HepG2 (cell line): ENCODE data around the gene MMP28. TPM values are rescaled to one million over a fixed set of nuclear protein-coding genes. Genes with fewer than 3 reads are reported as not detected.

Experiments
- ATF7 ChIP-seq, 2 experiments: fragments of 450-650 bp in 1 of 2; sonication (generic) in 1 of 2; formaldehyde crosslinking in 1 of 2; IDR thresholded peaks; 2 replicates each; pipeline versions ENCODE4 v1.4.0 to v1.6.1; 2016 to 2020; ENCODE audit warnings: antibody characterized with exemption in 1 of 2, mild to moderate bottlenecking in 1 of 2, missing genetic modification reagents in 1 of 2
- E2F1 ChIP-seq: sonication (generic); formaldehyde crosslinking; IDR thresholded peaks from 2 replicates; pipeline ENCODE4 v1.5.0; 2020; ENCODE audit warnings: missing genetic modification reagents
- FLYWCH1 ChIP-seq: sonication (generic); formaldehyde crosslinking; IDR thresholded peaks from 2 replicates; pipeline ENCODE4 v1.8.1; 2023; ENCODE audit warnings: mild to moderate bottlenecking, missing genetic modification reagents
- GATAD2A ChIP-seq: IDR thresholded peaks from 2 replicates; pipeline ENCODE4 v1.6.1; 2016
- MATR3 ChIP-seq: sonication (generic); formaldehyde crosslinking; IDR thresholded peaks from 2 replicates; pipeline ENCODE4 v1.4.0; 2020; ENCODE audit warnings: missing genetic modification reagents
- MAZ ChIP-seq, 2 experiments: sonication (generic) in 1 of 2; formaldehyde crosslinking in 1 of 2; IDR thresholded peaks; 2 replicates each; pipeline versions ENCODE4 v1.5.0 to v1.6.1; 2012 to 2020; ENCODE audit warnings: low read depth in 2 of 2, mild to moderate bottlenecking in 2 of 2, borderline replicate concordance in 1 of 2, improper control_type of control experiment in 1 of 2, low read length in 1 of 2, missing genetic modification reagents in 1 of 2, moderate library complexity in 1 of 2
- NR2C2 ChIP-seq: sonication (generic); formaldehyde crosslinking; IDR thresholded peaks from 2 replicates; pipeline ENCODE4 v1.4.0; 2020; ENCODE audit warnings: missing genetic modification reagents, mild to moderate bottlenecking, moderate library complexity, borderline replicate concordance
- PLSCR1 ChIP-seq: sonication (generic); formaldehyde crosslinking; IDR thresholded peaks from 2 replicates; pipeline ENCODE4 v1.5.0; 2020; ENCODE audit warnings: missing genetic modification reagents, mild to moderate bottlenecking, borderline replicate concordance
- PREB ChIP-seq: sonication (generic); formaldehyde crosslinking; IDR thresholded peaks from 2 replicates; pipeline ENCODE4 v1.4.0; 2020; ENCODE audit warnings: missing genetic modification reagents
- RBFOX2 ChIP-seq: fragments of 200-400 bp; formaldehyde crosslinking; IDR thresholded peaks from 2 replicates; pipeline ENCODE4 v1.6.1; 2017; ENCODE audit warnings: low read depth, mild to moderate bottlenecking, low read length
- RBM39 ChIP-seq: fragments of 200-400 bp; formaldehyde crosslinking; IDR thresholded peaks from one replicate; pipeline ENCODE4 v1.6.1; 2018; ENCODE audit warnings: antibody characterized with exemption, mild to moderate bottlenecking, low read depth, low read length; ENCODE audit not compliant: poor library complexity, severe bottlenecking
- RXRA ChIP-seq: sonication (generic); formaldehyde crosslinking; IDR thresholded peaks from 2 replicates; pipeline ENCODE4 v1.5.1; 2020; ENCODE audit warnings: missing genetic modification reagents
- SALL2 ChIP-seq: sonication (generic); formaldehyde crosslinking; IDR thresholded peaks from 2 replicates; pipeline ENCODE4 v1.8.1; 2023; ENCODE audit warnings: mild to moderate bottlenecking, missing genetic modification reagents, inconsistent platforms
- SAP130 ChIP-seq: IDR thresholded peaks from 2 replicates; pipeline ENCODE4 v1.6.1; 2016; ENCODE audit warnings: low read depth
- SMC3 ChIP-seq: IDR thresholded peaks from 2 replicates; pipeline ENCODE4 v1.6.1; 2011; ENCODE audit warnings: low read length, improper control_type of control experiment
- TARDBP ChIP-seq: sonication (generic); formaldehyde crosslinking; IDR thresholded peaks from 2 replicates; pipeline ENCODE4 v1.8.0; 2022; ENCODE audit warnings: mild to moderate bottlenecking, missing genetic modification reagents
- WIZ ChIP-seq: sonication (generic); formaldehyde crosslinking; IDR thresholded peaks from 2 replicates; pipeline ENCODE4 v1.5.1; 2020; ENCODE audit warnings: mild to moderate bottlenecking, missing genetic modification reagents
- YEATS2 ChIP-seq: sonication (generic); formaldehyde crosslinking; IDR thresholded peaks from 2 replicates; pipeline ENCODE4 v1.4.0; 2020; ENCODE audit warnings: missing genetic modification reagents, borderline replicate concordance
- ZFP36L1 ChIP-seq: sonication (generic); formaldehyde crosslinking; IDR thresholded peaks from 2 replicates; pipeline ENCODE4 v1.8.0; 2022; ENCODE audit warnings: mild to moderate bottlenecking, missing genetic modification reagents, moderate library complexity
- ZNF431 ChIP-seq: sonication (generic); formaldehyde crosslinking; IDR thresholded peaks from 2 replicates; pipeline ENCODE4 v1.9.0; 2022; ENCODE audit warnings: missing genetic modification reagents, low read depth, mild to moderate bottlenecking, borderline replicate concordance
- ZNF468 ChIP-seq: sonication (generic); formaldehyde crosslinking; IDR thresholded peaks from 2 replicates; pipeline ENCODE4 v1.8.0; 2022; ENCODE audit warnings: mild to moderate bottlenecking, moderate library complexity, missing genetic modification reagents
- ZNF501 ChIP-seq: sonication (generic); formaldehyde crosslinking; IDR thresholded peaks from 2 replicates; pipeline ENCODE4 v1.5.1; 2020; ENCODE audit warnings: mild to moderate bottlenecking, moderate library complexity, missing genetic modification reagents
- ZNF768 ChIP-seq: sonication (generic); formaldehyde crosslinking; IDR thresholded peaks from 2 replicates; pipeline ENCODE4 v1.4.0; 2020; ENCODE audit warnings: missing genetic modification reagents
- ZNF782 ChIP-seq: sonication (generic); formaldehyde crosslinking; IDR thresholded peaks from 2 replicates; pipeline ENCODE4 v1.4.0; 2020; ENCODE audit warnings: missing genetic modification reagents, mild to moderate bottlenecking, borderline replicate concordance
- ZNF891 ChIP-seq: sonication (generic); formaldehyde crosslinking; IDR thresholded peaks from 2 replicates; pipeline ENCODE4 v1.5.0; 2020; ENCODE audit warnings: mild to moderate bottlenecking, missing genetic modification reagents
- polyA plus RNA-seq, 8 experiments: library from polyadenylated mRNA; depleted of rRNA in 3 of 8; stranded (reverse) in 7 of 8; unstranded in 1 of 8; fragments of >200 nt; fragmentation: Illumina TruSeq in 4 of 8; extraction: Trizol in 4 of 8; gene quantifications; 2 replicates each; pipeline versions ENCODE4 v1.2.1 to v1.2.3, GENCODE V29; 2011 to 2016; ENCODE audit warnings: low read depth in 4 of 8, missing spikeins in 1 of 8, mixed read lengths in 1 of 8; ENCODE audit not compliant: insufficient read depth in 1 of 8
- total RNA-seq, 5 experiments: library from RNA; depleted of rRNA; stranded (reverse); fragments of >200 nt; fragmentation: Illumina TruSeq; extraction: Trizol; gene quantifications; 2 replicates each; pipeline ENCODE4 v1.2.3, GENCODE V29; 2016; ENCODE audit warnings: low read depth in 1 of 5

MMP28 gene
- total and polyA plus RNA-seq, 2 of the 13 experiments (the other 11 are each of a cell fraction or from before 2014, with no cell fraction given), result not detected

GRCh38 chr17:35808962-35809854 lies 13.8 kb upstream of the MMP28 start, which contains the start of gene TAF15 (continued):
- TF ChIP-seq MAZ (IDR thresholded peaks at IDR 0.05; ENCODE audit: borderline replicate concordance, low read depth, low read length), result peak; percentile 43; the same call in 1 of the 2 replicates
- TF ChIP-seq MAZ (CRISPR knock-in tag; IDR thresholded peaks at IDR 0.05; ENCODE audit: low read depth), result peak; percentile 68; the same call in 1 of the 2 replicates
- no peak for TF ChIP-seq FLYWCH1 (CRISPR knock-in tag)
- peak; percentile 80 for TF ChIP-seq YEATS2
- TF ChIP-seq ZNF468 (CRISPR knock-in tag), result peak; percentile 61; the same call in 1 of the 2 replicates
- TF ChIP-seq SALL2 (CRISPR knock-in tag), result peak; percentile 84
- peak; percentile 100 for TF ChIP-seq RBFOX2
- TF ChIP-seq ZNF891 (CRISPR knock-in tag), result peak; percentile 69; the same call in 1 of the 2 replicates
- peak; percentile 10; the same call in 1 of the 2 replicates for TF ChIP-seq TARDBP
- peak; percentile 60 for TF ChIP-seq SMC3
- TF ChIP-seq SAP130 (CRISPR knock-in tag), result peak; percentile 46
- TF ChIP-seq ZFP36L1, result peak; percentile 63; the same call in 1 of the 2 replicates
- TF ChIP-seq GATAD2A (CRISPR knock-in tag), result 0 out of 2 replicates have a peak, but pooled peaks have one; percentile 7
- peak; percentile 83 for TF ChIP-seq ATF7 (IDR thresholded peaks at IDR 0.05)
- no peak for TF ChIP-seq ATF7 (CRISPR knock-in tag; IDR thresholded peaks at IDR 0.05)
- TF ChIP-seq RXRA, result peak; percentile 43; the same call in 1 of the 2 replicates
- TF ChIP-seq NR2C2 (CRISPR knock-in tag), result 0 out of 2 replicates have a peak, but pooled peaks have one; percentile 15
- TF ChIP-seq ZNF768 (CRISPR knock-in tag), result peak; percentile 64
- TF ChIP-seq RBM39, result peak; percentile 97
- 0 out of 2 replicates have a peak, but pooled peaks have one; percentile 59 for TF ChIP-seq E2F1 (CRISPR knock-in tag)
- no peak for TF ChIP-seq PLSCR1 (CRISPR knock-in tag)
- TF ChIP-seq ZNF501 (CRISPR knock-in tag), result peak; percentile 90
- 0 out of 2 replicates have a peak, but pooled peaks have one; percentile 77 for TF ChIP-seq WIZ (CRISPR knock-in tag)
- TF ChIP-seq PREB (CRISPR knock-in tag), result no peak
- no peak for TF ChIP-seq ZNF431
- TF ChIP-seq ZNF782 (CRISPR knock-in tag), result peak; percentile 83; the same call in 1 of the 2 replicates
- TF ChIP-seq MATR3, result no peak
